Gastrocnemius medialis (tissue), 4 donors: Measurements from ENCODE around the gene MUC5B. TPM values are rescaled to one million over a fixed set of nuclear protein-coding genes. Genes with fewer than 3 reads are reported as not detected.

Source experiments
- ATAC-seq, 2 donors: fragments of 150-250 bp; one replicate each; pipeline ENCODE4 v1.9.1; 2016
- DNase-seq, 2 donors: peaks; one replicate each; pipeline ENCODE4 v3.0.0-alpha.2; 2019
- H3K27ac ChIP-seq, 4 donors: fragments of 200-600 bp; sonication (generic); 1 replicate in 1 of 4; 2 replicates in 3 of 4; pipeline ENCODE4 v1.5.1; 2016 to 2018; ENCODE audit warnings: mild to moderate bottlenecking in 2 of 4, moderate library complexity in 1 of 4
- H3K27me3 ChIP-seq, 3 donors: fragments of 200-600 bp; sonication (generic) in 2 of 3; 1 replicate in 1 of 3; 2 replicates in 2 of 3; pipeline versions ENCODE4 v1.5.1 to v1.6.0; 2016 to 2019; ENCODE audit warnings: mild to moderate bottlenecking in 1 of 3, moderate library complexity in 1 of 3
- H3K36me3 ChIP-seq, 2 donors: fragments of 200-600 bp; sonication (generic) in 1 of 2; one replicate each; pipeline ENCODE4 v1.5.1; 2017 to 2018
- H3K4me1 ChIP-seq, 2 donors: fragments of 200-600 bp; sonication (generic) in 1 of 2; one replicate each; pipeline ENCODE4 v1.5.1; 2016 to 2017; ENCODE audit warnings: mild to moderate bottlenecking in 2 of 2
- H3K4me3 ChIP-seq, 4 donors: fragments of 200-600 bp; sonication (generic) in 3 of 4; 1 replicate in 1 of 4; 2 replicates in 3 of 4; pipeline ENCODE4 v1.5.1; 2016 to 2019; ENCODE audit warnings: mild to moderate bottlenecking in 2 of 4
- H3K9me3 ChIP-seq, 3 donors: fragments of 200-600 bp; sonication (generic) in 2 of 3; 1 replicate in 1 of 3; 2 replicates in 2 of 3; pipeline ENCODE4 v1.5.1; 2016 to 2019
- CTCF ChIP-seq, 5 experiments: fragments of 450-650 bp in 3 of 5; fragments of 200-600 bp in 2 of 5; sonication (generic) in 2 of 5; IDR thresholded peaks in 4 of 5; conservative IDR thresholded peaks in 1 of 5; 1 replicate in 4 of 5; 2 replicates in 1 of 5; pipeline ENCODE4 v1.5.1; 2016 to 2019; ENCODE audit warnings: antibody characterized with exemption in 5 of 5, mild to moderate bottlenecking in 3 of 5, moderate library complexity in 3 of 5
- POLR2A ChIP-seq, 2 donors: fragments of 450-650 bp; IDR thresholded peaks; one replicate each; pipeline ENCODE4 v1.6.1; 2017; ENCODE audit warnings: antibody characterized with exemption in 2 of 2, mild to moderate bottlenecking in 2 of 2, moderate library complexity in 2 of 2
- in situ Hi-C, 4 donors: fragments of 200-750 bp; cut with MboI; loops; one replicate each; pipeline versions ENCODE4 v1.15.0 to v1.8.0; 2017; ENCODE audit warnings: low sequenced_read_pairs in 4 of 4
- intact Hi-C: fragments of 100-400 bp; cut with DNase I; formaldehyde crosslinking; loops from one replicate; pipeline ENCODE4 v1.15.1; 2023; ENCODE audit warnings: low total_unique reads
- total RNA-seq, 4 donors: library from RNA; depleted of rRNA; stranded (reverse); fragments of >200 nt; gene quantifications; one replicate each; pipeline versions ENCODE4 v1.1.0 to v1.2.3, GENCODE V29; 2016

The MUC5B gene
- total RNA-seq, 4 donors from 2014 or later = 0.17 TPM; not detected in 3

- Histone ChIP-seq H3K4me3 (no peak overlapping the region), H3K27me3 (no peaks in the 10 kb centered on the region), H3K9me3 (no peaks in the 10 kb centered on the region), H3K36me3 (no peaks in the 10 kb centered on the region), H3K27ac (no peak overlapping the region), H3K4me1 (no peaks in the 10 kb centered on the region)
- ATAC-seq (no peak), DNase-seq (no peak)
- in situ Hi-C loops (no loop called here), intact Hi-C loops (no loop called here)
- TF ChIP-seq CTCF (IDR thresholded peaks at IDR 0.05 in 4 of 5, conservative IDR thresholded peaks at IDR 0.05 in 1 of 5) = no peak
- TF ChIP-seq POLR2A (IDR thresholded peaks at IDR 0.05) = no peak
These were observed 44.0 kb upstream of the MUC5B start for GRCh38 chr11:1178906-1179305.

GRCh38 chr11:1179641-1180040 lies 43.2 kb upstream of the MUC5B start:
- no peaks in the 10 kb centered on the region for H3K36me3 ChIP-seq
- no peak overlapping the region for H3K4me3 ChIP-seq
- no peaks in the 10 kb centered on the region for H3K27me3 ChIP-seq
- no peak for TF ChIP-seq CTCF (IDR thresholded peaks at IDR 0.05 in 4 of 5, conservative IDR thresholded peaks at IDR 0.05 in 1 of 5)
- no peak for TF ChIP-seq POLR2A (IDR thresholded peaks at IDR 0.05)
- H3K27ac ChIP-seq = no peak overlapping the region
- in situ Hi-C loops (no loop called here), intact Hi-C loops (no loop called here)
- no peak for DNase-seq
- H3K9me3 ChIP-seq = no peaks in the 10 kb centered on the region
- no peak for ATAC-seq
- H3K4me1 ChIP-seq = no peaks in the 10 kb centered on the region

GRCh38 chr11:1180171-1180570 lies 42.7 kb upstream of the MUC5B start:
- intact Hi-C loops (no loop called here), in situ Hi-C loops (no loop called here)
- Histone ChIP-seq H3K4me3 (no peak overlapping the region), H3K27me3 (no peaks in the 10 kb centered on the region), H3K36me3 (no peaks in the 10 kb centered on the region), H3K4me1 (no peaks in the 10 kb centered on the region), H3K27ac (no peak overlapping the region), H3K9me3 (no peaks in the 10 kb centered on the region)
- no peak for ATAC-seq
- TF ChIP-seq POLR2A (IDR thresholded peaks at IDR 0.05) = no peak
- no peak for TF ChIP-seq CTCF (IDR thresholded peaks at IDR 0.05 in 4 of 5, conservative IDR thresholded peaks at IDR 0.05 in 1 of 5)
- no peak for DNase-seq

- intact Hi-C loops = no loop called here
- Histone ChIP-seq H3K27ac (no peak overlapping the region), H3K36me3 (no peaks in the 10 kb centered on the region), H3K9me3 (no peaks in the 10 kb centered on the region), H3K4me3 (no peak overlapping the region), H3K4me1 (no peaks in the 10 kb centered on the region), H3K27me3 (no peaks in the 10 kb centered on the region)
- no peak for ATAC-seq
- no peak for DNase-seq
- TF ChIP-seq CTCF (IDR thresholded peaks at IDR 0.05 in 4 of 5, conservative IDR thresholded peaks at IDR 0.05 in 1 of 5) = no peak
- no peak for TF ChIP-seq POLR2A (IDR thresholded peaks at IDR 0.05)
- in situ Hi-C loops = no loop called here
These were observed 41.9 kb upstream of the MUC5B start for GRCh38 chr11:1180947-1181391.

GRCh38 chr11:1181420-1181819 lies 41.4 kb upstream of the MUC5B start:
- intact Hi-C loops = no loop called here
- no peaks in the 10 kb centered on the region for H3K4me1 ChIP-seq
- TF ChIP-seq CTCF (IDR thresholded peaks at IDR 0.05 in 4 of 5, conservative IDR thresholded peaks at IDR 0.05 in 1 of 5) (no peak), POLR2A (IDR thresholded peaks at IDR 0.05) (no peak)
- no peak for ATAC-seq
- H3K36me3 ChIP-seq = no peaks in the 10 kb centered on the region
- no peak overlapping the region for H3K4me3 ChIP-seq
- H3K27me3 ChIP-seq = no peaks in the 10 kb centered on the region
- in situ Hi-C loops = no loop called here
- H3K9me3 ChIP-seq = no peaks in the 10 kb centered on the region
- no peak overlapping the region for H3K27ac ChIP-seq
- no peak for DNase-seq
